MCF 10A (cell line): Measurements from ENCODE around the gene COL13A1. TPM values are rescaled to one million over a fixed set of nuclear protein-coding genes. Genes with fewer than 3 reads are reported as not detected.

Experiments used
- BruUV-seq: library from RNA; stranded (reverse); fragments of 400-500 nt; replicated peaks from 2 replicates; lab custom pipeline; 2021; lab: Mats Ljungman, UMichigan
- CTCF ChIA-PET: fragments of 300-600 bp; sonication (Branson Sonifier 250); formaldehyde crosslinking; extraction: SDS; loops from one replicate; lab custom pipeline; 2021; ENCODE audit warnings: antibody characterized with exemption, inconsistent platforms; lab: Yijun Ruan, JAX
- POLR2A ChIA-PET: fragments of 300-600, 350-650 bp; sonication (Branson Sonifier 250); formaldehyde crosslinking; extraction: SDS; loops from one replicate; lab custom pipeline; 2020; ENCODE audit warnings: antibody characterized with exemption, inconsistent platforms; lab: Yijun Ruan, JAX
- DNase-seq: peaks from one replicate; pipeline ENCODE4 v3.0.0-alpha.2; 2018; ENCODE audit not compliant: unreplicated experiment
- H3K27ac Mint-ChIP-seq: one replicate; pipeline ENCODE4 v1.8.0; 2022; ENCODE audit warnings: mild to moderate bottlenecking, low read depth, mixed read lengths; ENCODE audit not compliant: unreplicated experiment
- H3K27me3 Mint-ChIP-seq: one replicate; pipeline ENCODE4 v1.8.0; 2022; ENCODE audit warnings: mixed read lengths; ENCODE audit not compliant: insufficient read depth, unreplicated experiment
- H3K36me3 Mint-ChIP-seq: one replicate; pipeline ENCODE4 v1.8.0; 2022; ENCODE audit warnings: mild to moderate bottlenecking, moderate library complexity, mixed read lengths; ENCODE audit not compliant: insufficient read depth, unreplicated experiment
- H3K4me1 Mint-ChIP-seq: one replicate; pipeline ENCODE4 v1.8.0; 2022; ENCODE audit warnings: mixed read lengths; ENCODE audit not compliant: insufficient read depth, unreplicated experiment
- H3K4me3 Mint-ChIP-seq: one replicate; pipeline ENCODE4 v1.8.0; 2022; ENCODE audit warnings: mild to moderate bottlenecking, moderate library complexity, mixed read lengths; ENCODE audit not compliant: unreplicated experiment
- H3K9me3 Mint-ChIP-seq: one replicate; pipeline ENCODE4 v1.8.0; 2022; ENCODE audit warnings: mixed read lengths; ENCODE audit not compliant: unreplicated experiment
- intact Hi-C: fragments of 100-400 bp; cut with micrococcal nuclease; formaldehyde crosslinking; loops from 2 replicates; pipeline ENCODE4 v1.14.1; 2022
- total RNA-seq: library from RNA; stranded (reverse); gene quantifications from 2 replicates; pipeline ENCODE4 v1.2.3, GENCODE V29; 2022
- TF ChIP-seq, protein P1 (sequence below): fragments of 200-600 bp; IDR thresholded peaks from one replicate; pipeline ENCODE4 v1.8.0; 2022; ENCODE audit warnings: antibody characterized with exemption, mild to moderate bottlenecking; ENCODE audit not compliant: unreplicated experiment

The COL13A1 gene
- total RNA-seq, 1 experiment from 2014 or later: 0.47 TPM

DNA sequence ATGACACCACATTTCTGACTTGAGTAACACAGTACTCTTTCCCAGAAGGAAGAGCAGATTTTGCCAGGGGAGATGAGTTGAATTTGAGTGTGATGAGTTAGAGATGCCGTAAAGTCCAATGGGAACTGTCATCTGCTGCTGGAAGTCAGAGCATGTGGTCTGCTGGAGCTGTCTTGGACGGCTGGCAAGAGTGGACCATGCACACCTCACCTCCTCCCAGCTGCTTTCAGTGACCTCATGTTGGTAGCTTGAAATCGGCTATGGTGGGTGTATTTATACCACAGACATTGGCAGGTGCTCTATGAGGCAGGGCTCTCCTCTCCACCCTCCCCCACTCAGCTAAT lies 82.3 kb downstream of the COL13A1 start:
- no peaks in the 10 kb centered on the region for H3K9me3 Mint-ChIP-seq
- CTCF ChIA-PET: interaction anchor here (0.6 to 1.8 kb wide), 8 partner anchors 16 to 232 kb away, joined by 3 to 9 read pairs (median 4); no protein-coding TSS in a partner anchor
- no peak for DNase-seq
- intact Hi-C loops: no loop called here
- H3K4me1 Mint-ChIP-seq: no peaks in the 10 kb centered on the region
- no TSS peak for BruUV-seq
- POLR2A ChIA-PET: interaction anchor here (0.6 kb wide), 1 partner anchor 318 kb away, joined by 3 read pairs; no protein-coding TSS in a partner anchor
- H3K27me3 Mint-ChIP-seq: no peaks in the 10 kb centered on the region
- H3K4me3 Mint-ChIP-seq: no peak overlapping the region
- TF ChIP-seq, protein P1, sequence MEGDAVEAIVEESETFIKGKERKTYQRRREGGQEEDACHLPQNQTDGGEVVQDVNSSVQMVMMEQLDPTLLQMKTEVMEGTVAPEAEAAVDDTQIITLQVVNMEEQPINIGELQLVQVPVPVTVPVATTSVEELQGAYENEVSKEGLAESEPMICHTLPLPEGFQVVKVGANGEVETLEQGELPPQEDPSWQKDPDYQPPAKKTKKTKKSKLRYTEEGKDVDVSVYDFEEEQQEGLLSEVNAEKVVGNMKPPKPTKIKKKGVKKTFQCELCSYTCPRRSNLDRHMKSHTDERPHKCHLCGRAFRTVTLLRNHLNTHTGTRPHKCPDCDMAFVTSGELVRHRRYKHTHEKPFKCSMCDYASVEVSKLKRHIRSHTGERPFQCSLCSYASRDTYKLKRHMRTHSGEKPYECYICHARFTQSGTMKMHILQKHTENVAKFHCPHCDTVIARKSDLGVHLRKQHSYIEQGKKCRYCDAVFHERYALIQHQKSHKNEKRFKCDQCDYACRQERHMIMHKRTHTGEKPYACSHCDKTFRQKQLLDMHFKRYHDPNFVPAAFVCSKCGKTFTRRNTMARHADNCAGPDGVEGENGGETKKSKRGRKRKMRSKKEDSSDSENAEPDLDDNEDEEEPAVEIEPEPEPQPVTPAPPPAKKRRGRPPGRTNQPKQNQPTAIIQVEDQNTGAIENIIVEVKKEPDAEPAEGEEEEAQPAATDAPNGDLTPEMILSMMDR: no peak
- no peak overlapping the region for H3K27ac Mint-ChIP-seq
- H3K36me3 Mint-ChIP-seq: no peaks in the 10 kb centered on the region

DNA sequence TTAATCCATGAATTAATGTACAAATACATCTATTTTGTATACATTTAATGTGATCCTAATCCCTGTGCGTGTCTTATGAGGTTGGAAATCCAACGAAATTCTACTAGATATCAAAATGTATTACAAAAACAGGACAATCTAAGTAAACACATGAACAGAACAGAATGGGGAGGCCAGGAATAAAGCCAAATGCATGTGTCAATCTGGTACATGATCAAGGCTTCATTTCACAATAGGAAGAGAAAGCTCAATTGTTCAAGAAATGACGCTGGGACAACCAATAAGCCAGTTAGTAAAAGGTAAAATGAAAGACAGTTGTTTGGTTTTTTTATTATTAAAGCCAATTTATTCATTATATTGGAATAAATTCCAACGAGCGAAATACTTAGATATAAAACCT lies 83.0 kb downstream of the COL13A1 start:
- no peaks in the 10 kb centered on the region for H3K27me3 Mint-ChIP-seq
- intact Hi-C loops: no loop called here
- ChIA-PET CTCF (interaction anchor here (1.0 to 1.2 kb wide), 2 partner anchors 16 to 84 kb away, joined by 4 read pairs; no protein-coding TSS in a partner anchor), POLR2A (no interaction called here)
- no peaks in the 10 kb centered on the region for H3K9me3 Mint-ChIP-seq
- H3K36me3 Mint-ChIP-seq: no peaks in the 10 kb centered on the region
- TF ChIP-seq, protein P1: no peak
- no TSS peak for BruUV-seq
- H3K27ac Mint-ChIP-seq: no peak overlapping the region
- no peak overlapping the region for H3K4me3 Mint-ChIP-seq
- no peak for DNase-seq
- no peaks in the 10 kb centered on the region for H3K4me1 Mint-ChIP-seq

DNA sequence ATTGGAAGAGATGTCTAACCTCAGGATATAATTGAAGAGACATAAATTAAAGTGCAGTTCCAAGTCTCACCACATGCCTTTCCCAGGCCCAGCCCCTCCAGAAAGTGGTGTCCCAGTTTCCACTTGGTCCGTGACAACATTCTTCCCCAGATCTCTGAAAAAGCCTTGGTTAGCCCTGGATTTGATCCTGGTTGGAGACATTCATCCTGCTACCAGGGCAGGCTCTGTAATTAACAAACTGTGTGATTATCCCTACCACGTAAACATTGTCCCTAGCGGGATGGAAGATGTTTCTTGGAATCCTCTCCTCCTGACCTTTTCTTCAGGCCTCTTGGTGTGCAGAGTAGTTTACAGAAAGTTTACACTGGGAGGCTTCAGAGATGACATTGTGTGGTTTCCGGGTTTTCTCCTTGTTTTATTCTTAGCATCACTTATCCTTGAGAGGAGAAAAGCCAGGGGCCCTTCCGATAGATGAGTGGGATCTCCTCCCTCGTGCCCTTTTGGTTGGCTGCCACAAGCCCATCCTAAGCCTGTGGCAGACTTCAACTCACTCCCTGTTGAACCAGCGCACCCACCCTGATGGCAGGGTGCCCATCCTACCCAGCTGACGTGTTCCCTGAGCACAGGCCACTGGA lies 83.8 kb downstream of the COL13A1 start:
- Mint-ChIP-seq H3K9me3 (no peaks in the 10 kb centered on the region), H3K4me3 (no peak overlapping the region), H3K4me1 (no peaks in the 10 kb centered on the region), H3K36me3 (no peaks in the 10 kb centered on the region), H3K27ac (no peak overlapping the region), H3K27me3 (no peaks in the 10 kb centered on the region)
- ChIA-PET POLR2A (no interaction called here), CTCF (no interaction called here)
- TF ChIP-seq, protein P1: peak; percentile 33
- no peak for DNase-seq
- BruUV-seq: no TSS peak
- intact Hi-C loops: no loop called here

DNA sequence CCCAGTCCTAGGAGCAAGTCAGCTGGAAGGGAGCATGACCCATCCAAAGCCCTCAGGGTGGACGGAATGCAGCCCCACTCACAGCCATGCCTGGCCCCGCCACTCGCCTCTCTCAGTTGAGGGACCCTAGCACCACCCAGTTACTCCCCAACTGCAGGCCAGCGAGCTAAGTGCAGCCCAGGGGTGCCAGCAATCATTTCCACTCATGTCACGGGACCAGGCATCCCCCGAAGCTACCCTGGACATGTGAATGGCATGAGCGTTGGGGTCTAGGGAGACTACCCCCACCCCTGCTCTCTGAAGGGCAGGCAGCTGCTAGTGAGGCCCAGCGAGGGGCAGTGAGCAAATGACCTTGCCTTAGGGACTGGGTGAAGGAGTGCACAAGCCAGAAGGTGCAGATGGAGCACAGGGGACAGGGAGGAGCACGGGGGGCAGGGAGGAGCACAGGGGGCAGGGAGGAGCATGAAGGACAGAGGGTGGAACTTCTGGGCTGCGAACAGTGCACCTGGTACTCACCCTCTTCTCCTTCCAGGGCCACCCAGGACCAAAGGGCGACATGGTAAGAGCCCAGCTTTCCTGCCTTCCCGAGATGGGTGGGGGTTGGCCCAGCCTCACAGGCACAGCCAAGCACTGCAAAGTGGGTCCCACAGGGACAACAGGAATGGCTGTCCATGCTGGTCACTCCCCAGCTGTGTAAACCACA lies 87.3 kb downstream of the COL13A1 start:
- CTCF ChIA-PET: interaction anchor here (0.6 to 1.2 kb wide), 3 partner anchors 12 to 1164 kb away, joined by 3 read pairs; no protein-coding TSS in a partner anchor

More for the DNA sequence above, 87.3 kb downstream of the COL13A1 start:
- POLR2A ChIA-PET: no interaction called here
- Mint-ChIP-seq H3K4me1 (no peaks in the 10 kb centered on the region), H3K4me3 (no peak overlapping the region), H3K27ac (no peak overlapping the region), H3K27me3 (no peaks in the 10 kb centered on the region), H3K36me3 (no peaks in the 10 kb centered on the region), H3K9me3 (no peaks in the 10 kb centered on the region)
- no TSS peak for BruUV-seq
- no peak for DNase-seq
- TF ChIP-seq, protein P1: no peak
- intact Hi-C loops: no loop called here
